Neural cell (in vitro differentiated cells): ENCODE measurements around the gene SLC6A20. TPM values are rescaled to one million over a fixed set of nuclear protein-coding genes. Genes with fewer than 3 reads are reported as not detected.

Experiments used
- H2AFZ ChIP-seq: fragments of 200-600, 300-800 bp; sonication (generic), shearing (Covaris generic); 2 replicates; pipeline ENCODE4 v1.6.0; 2014; ENCODE audit warnings: low read depth, mild to moderate bottlenecking, antibody characterized with exemption, low read length, moderate library complexity
- H3F3A ChIP-seq: fragments of 200-600 bp; shearing (Covaris generic); 2 replicates; pipeline ENCODE4 v1.6.1; 2016; ENCODE audit warnings: mild to moderate bottlenecking, moderate library complexity, mixed read lengths, antibody characterized with exemption, low read length; ENCODE audit not compliant: insufficient read depth, poor library complexity, severe bottlenecking
- H3K27ac ChIP-seq: fragments of 200-600, 300-800 bp; sonication (generic), shearing (Covaris generic); 2 replicates; pipeline ENCODE4 v1.5.1; 2014; ENCODE audit warnings: mild to moderate bottlenecking, low read length, moderate library complexity
- H3K27me3 ChIP-seq: fragments of 300-800, 200-600 bp; sonication (generic), shearing (Covaris generic); 2 replicates; pipeline ENCODE4 v1.6.0; 2014; ENCODE audit warnings: mild to moderate bottlenecking, low read depth, low read length, moderate library complexity; ENCODE audit not compliant: insufficient read depth
- H3K36me3 ChIP-seq: fragments of 300-800, 200-600 bp; sonication (generic), shearing (Covaris generic); 2 replicates; pipeline ENCODE4 v1.5.1; 2014; ENCODE audit warnings: mild to moderate bottlenecking, antibody characterized with exemption, low read length, moderate library complexity; ENCODE audit not compliant: insufficient read depth
- H3K4me2 ChIP-seq: fragments of 300-800, 200-600 bp; sonication (generic), shearing (Covaris generic); 2 replicates; pipeline ENCODE4 v1.6.0; 2014; ENCODE audit warnings: mild to moderate bottlenecking, low read length
- H3K4me3 ChIP-seq: fragments of 300-800, 200-600 bp; sonication (generic), shearing (Covaris generic); 2 replicates; pipeline ENCODE4 v1.5.1; 2014; ENCODE audit warnings: mild to moderate bottlenecking, low read length, moderate library complexity
- H3K79me2 ChIP-seq: fragments of 200-600 bp; shearing (Covaris generic); replicated peaks from 2 replicates; pipeline ENCODE4 v1.6.0; 2014; ENCODE audit warnings: mild to moderate bottlenecking, low read length, moderate library complexity; ENCODE audit not compliant: insufficient read depth
- H3K9ac ChIP-seq: fragments of 300-800, 200-600 bp; sonication (generic), shearing (Covaris generic); 2 replicates; pipeline ENCODE4 v1.6.1; 2016; ENCODE audit warnings: mild to moderate bottlenecking, low read length, mixed read lengths
- H3K9me2 ChIP-seq: fragments of 200-600 bp; shearing (Covaris generic); 2 replicates; pipeline ENCODE4 v1.6.1; 2016; ENCODE audit warnings: mild to moderate bottlenecking, low read length, mixed read lengths; ENCODE audit not compliant: insufficient read depth
- H3K9me3 ChIP-seq: fragments of 200-600, 300-800 bp; sonication (generic), shearing (Covaris generic); 2 replicates; pipeline ENCODE4 v1.6.1; 2016; ENCODE audit warnings: mild to moderate bottlenecking, mixed run types, low read length, moderate library complexity, mixed read lengths
- H4K20me1 ChIP-seq: fragments of 200-600 bp; shearing (Covaris generic); 2 replicates; pipeline ENCODE4 v1.6.1; 2016; ENCODE audit warnings: mild to moderate bottlenecking, mixed run types; ENCODE audit not compliant: insufficient read depth
- CTCF ChIP-seq: fragments of 450-650 bp; IDR thresholded peaks from 2 replicates; pipeline ENCODE4 v1.5.1; 2014; ENCODE audit warnings: antibody characterized with exemption, mild to moderate bottlenecking, moderate library complexity; ENCODE audit not compliant: poor library complexity, severe bottlenecking
- EP300 ChIP-seq: fragments of 450-650 bp; conservative IDR thresholded peaks from 2 replicates; pipeline ENCODE4 v1.6.1; 2014; ENCODE audit warnings: antibody characterized with exemption, mild to moderate bottlenecking, moderate library complexity; ENCODE audit not compliant: poor library complexity, severe bottlenecking
- EZH2 ChIP-seq: fragments of 200-600, 300-800 bp; shearing (Covaris generic), sonication (generic); IDR thresholded peaks from 2 replicates; pipeline ENCODE4 v1.6.1; 2014; ENCODE audit warnings: antibody characterized with exemption, low read length, borderline replicate concordance, mild to moderate bottlenecking; ENCODE audit not compliant: insufficient read depth, poor library complexity, severe bottlenecking
- MXI1 ChIP-seq: fragments of 450-650 bp; conservative IDR thresholded peaks from 2 replicates; pipeline ENCODE4 v1.6.1; 2014; ENCODE audit warnings: antibody characterized with exemption, mild to moderate bottlenecking; ENCODE audit not compliant: poor library complexity, severe bottlenecking
- POLR2AphosphoS5 ChIP-seq: IDR thresholded peaks from 2 replicates; pipeline ENCODE4 v1.6.1; 2012
- RAD21 ChIP-seq: fragments of 450-650 bp; conservative IDR thresholded peaks from 2 replicates; pipeline ENCODE4 v1.6.1; 2014; ENCODE audit warnings: antibody characterized with exemption, mild to moderate bottlenecking, moderate library complexity
- REST ChIP-seq: IDR thresholded peaks from 2 replicates; pipeline ENCODE4 v1.6.1; 2012; ENCODE audit warnings: borderline replicate concordance
- SMC3 ChIP-seq: fragments of 450-650 bp; conservative IDR thresholded peaks from 2 replicates; pipeline ENCODE4 v1.6.1; 2014; ENCODE audit warnings: antibody characterized with exemption, mild to moderate bottlenecking, moderate library complexity; ENCODE audit not compliant: poor library complexity
- TAF1 ChIP-seq: IDR thresholded peaks from 2 replicates; pipeline ENCODE4 v1.6.1; 2012; ENCODE audit warnings: low read depth
- polyA plus RNA-seq: library from polyadenylated mRNA; depleted of rRNA; stranded (reverse); fragments of >200 nt; gene quantifications from 2 replicates; pipeline ENCODE4 v1.2.3, GENCODE V29; 2014

SLC6A20 gene
- polyA plus RNA-seq, 1 donor from 2014 or later, result not detected

DNA sequence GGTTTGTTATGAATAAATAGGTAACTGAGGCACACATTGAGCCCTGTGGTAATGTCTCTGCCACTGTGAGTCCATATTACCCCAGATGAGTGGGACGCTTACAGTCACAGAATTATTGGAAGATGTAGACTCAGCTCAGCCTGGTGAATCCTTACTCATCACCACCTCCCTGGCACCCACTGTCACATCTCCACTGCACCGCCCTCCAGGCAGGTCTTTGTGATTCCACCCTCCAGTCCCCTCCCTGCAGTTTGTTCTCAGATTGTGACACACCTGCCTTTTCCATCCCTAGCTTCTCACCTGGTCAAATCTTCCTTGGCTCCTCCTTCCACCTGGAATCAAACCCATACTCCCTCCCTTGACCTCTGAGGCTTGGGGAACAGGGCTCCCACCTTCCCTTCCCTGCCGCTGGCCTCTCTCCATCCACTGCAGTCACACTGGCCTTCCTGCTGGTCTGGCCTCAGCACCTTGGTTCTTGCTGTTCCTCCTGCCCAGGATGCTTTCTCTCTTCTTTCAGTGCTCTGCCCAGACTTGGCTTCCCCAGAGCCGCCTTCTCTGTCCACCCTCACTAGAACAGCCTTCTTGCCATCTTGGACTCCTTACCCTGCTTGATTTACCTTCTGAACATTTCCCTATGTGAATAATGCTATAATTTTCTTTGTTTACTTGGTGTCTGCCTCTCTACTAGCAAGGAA is 9.4 kb downstream of the SLC6A20 start:
- no peaks in the 10 kb centered on the region for H3K9me2 ChIP-seq
- H3K36me3 ChIP-seq, result no peaks in the 10 kb centered on the region
- H3K4me3 ChIP-seq, result no peak overlapping the region
- H3K27me3 ChIP-seq, result no peaks in the 10 kb centered on the region
- H3F3A ChIP-seq, result no peaks in the 10 kb centered on the region
- TF ChIP-seq REST (no peak), CTCF (no peak), MXI1 (no peak), EP300 (no peak), SMC3 (no peak), POLR2AphosphoS5 (no peak), TAF1 (no peak), RAD21 (no peak), EZH2 (no peak)
- no peak overlapping the region for H3K9ac ChIP-seq
- H4K20me1 ChIP-seq, result no peaks in the 10 kb centered on the region
- H3K4me2 ChIP-seq, result no peak overlapping the region
- H3K27ac ChIP-seq, result no peak overlapping the region
- no peaks in the 10 kb centered on the region for H3K79me2 ChIP-seq
- no peaks in the 10 kb centered on the region for H3K9me3 ChIP-seq
- no peak overlapping the region for H2AFZ ChIP-seq

- Histone ChIP-seq H2AFZ (no peak overlapping the region), H3K36me3 (no peaks in the 10 kb centered on the region), H3F3A (no peaks in the 10 kb centered on the region), H3K4me3 (no peak overlapping the region), H3K79me2 (no peaks in the 10 kb centered on the region), H3K9ac (no peak overlapping the region), H3K9me3 (no peaks in the 10 kb centered on the region), H3K9me2 (no peaks in the 10 kb centered on the region), H4K20me1 (no peaks in the 10 kb centered on the region), H3K27ac (no peak overlapping the region), H3K27me3 (no peaks in the 10 kb centered on the region), H3K4me2 (no peak overlapping the region)
- no peak for TF ChIP-seq POLR2AphosphoS5
Measured at GRCh38 chr3:45785605-45786150, 10.7 kb downstream of the SLC6A20 start.
